Urothelium cell line (cell line): ENCODE data around the gene CHAC1.
"Not testable (repeated sequence)": the region's sequence is repeated elsewhere in the genome, so short reads cannot be mapped to it uniquely, and the experiment has no call there.

ENCODE experiments used
- DNase-seq: peaks from one replicate; pipeline ENCODE4 v3.0.0; 2011; ENCODE audit warnings: low spot score, mixed read lengths
- FAIRE-seq: peaks from 2 replicates; lab custom pipeline; 2011; peaks lifted over from hg19 to GRCh38; lab: Jason Lieb, UNC

Gene CHAC1

GRCh38 chr15:40936709-40937666 is 16.3 kb upstream of the CHAC1 start:
- FAIRE-seq (no peak), DNase-seq (no peak)

GRCh38 chr15:40937762-40938535 is 15.3 kb upstream of the CHAC1 start:
- peak; percentile 63 for DNase-seq

GRCh38 chr15:40938536-40938870 is 14.8 kb upstream of the CHAC1 start:
- no peak for DNase-seq
- no peak for FAIRE-seq

More at GRCh38 chr15:40937762-40938535, 15.3 kb upstream of the CHAC1 start:
- no peak for FAIRE-seq

GRCh38 chr15:40940296-40940801 is 12.9 kb upstream of the CHAC1 start:
- DNase-seq (no peak), FAIRE-seq (no peak)

GRCh38 chr15:40941068-40941527 is 12.2 kb upstream of the CHAC1 start:
- FAIRE-seq: no peak
- DNase-seq: no peak

- FAIRE-seq: peak; percentile 40
- peak; percentile 94 for DNase-seq
Observed at GRCh38 chr15:40941528-40942336, 11.5 kb upstream of the CHAC1 start.

- no peak for DNase-seq
- FAIRE-seq: no peak
Observed at GRCh38 chr15:40942337-40942854, 10.9 kb upstream of the CHAC1 start.

- DNase-seq (no peak), FAIRE-seq (no peak)
Observed at GRCh38 chr15:40942878-40943277, 10.4 kb upstream of the CHAC1 start.

- no peak for DNase-seq
- no peak for FAIRE-seq
Observed at GRCh38 chr15:40943764-40944365, 9.4 kb upstream of the CHAC1 start.

GRCh38 chr15:40944510-40945296 is 8.6 kb upstream of the CHAC1 start:
- no peak for FAIRE-seq
- no peak for DNase-seq

- no peak for FAIRE-seq
- DNase-seq: no peak
Observed at GRCh38 chr15:40948706-40949473, 4.4 kb upstream of the CHAC1 start.

- FAIRE-seq (no peak), DNase-seq (no peak)
Observed at GRCh38 chr15:40949756-40950207, 3.5 kb upstream of the CHAC1 start.

- no peak for FAIRE-seq
- DNase-seq: no peak
Observed at GRCh38 chr15:40951764-40952163, 1.5 kb upstream of the CHAC1 start.

- DNase-seq (no peak), FAIRE-seq (no peak)
Observed at GRCh38 chr15:40952301-40952900, 870 bp upstream of the CHAC1 start.

GRCh38 chr15:40953713-40954074 is 423 bp downstream of the CHAC1 start:
- DNase-seq (no peak), FAIRE-seq (no peak)

- DNase-seq, FAIRE-seq: not testable (repeated sequence)
Observed at GRCh38 chr15:40954158-40954848, 1.0 kb downstream of the CHAC1 start.

GRCh38 chr15:40955141-40955903 is 2.1 kb downstream of the CHAC1 start:
- DNase-seq (no peak), FAIRE-seq (no peak)
